HEK293T (cell line): ENCODE measurements around the gene PCNA.

Experiments
- BHLHE40 ChIP-seq: fragments of 450-650 bp; IDR thresholded peaks from 2 replicates; pipeline ENCODE4 v1.6.1; 2016; ENCODE audit warnings: mild to moderate bottlenecking, moderate library complexity, borderline replicate concordance
- CTBP1 ChIP-seq: fragments of 450-650 bp; IDR thresholded peaks from 2 replicates; pipeline ENCODE4 v1.6.1; 2016; ENCODE audit warnings: borderline replicate concordance
- FOXM1 ChIP-seq: fragments of 450-650 bp; IDR thresholded peaks from 2 replicates; pipeline ENCODE4 v1.6.1; 2017; ENCODE audit warnings: mild to moderate bottlenecking, borderline replicate concordance
- NFRKB ChIP-seq: fragments of 450-650 bp; IDR thresholded peaks from 2 replicates; pipeline ENCODE4 v1.6.1; 2016; ENCODE audit warnings: mild to moderate bottlenecking, moderate library complexity
- SP1 ChIP-seq: fragments of 450-650 bp; IDR thresholded peaks from 2 replicates; pipeline ENCODE4 v1.6.1; 2017
- TARDBP ChIP-seq: fragments of 450-650 bp; IDR thresholded peaks from 2 replicates; pipeline ENCODE4 v1.6.1; 2016
- ZNF384 ChIP-seq: fragments of 450-650 bp; IDR thresholded peaks from 2 replicates; pipeline ENCODE4 v1.6.1; 2016

DNA sequence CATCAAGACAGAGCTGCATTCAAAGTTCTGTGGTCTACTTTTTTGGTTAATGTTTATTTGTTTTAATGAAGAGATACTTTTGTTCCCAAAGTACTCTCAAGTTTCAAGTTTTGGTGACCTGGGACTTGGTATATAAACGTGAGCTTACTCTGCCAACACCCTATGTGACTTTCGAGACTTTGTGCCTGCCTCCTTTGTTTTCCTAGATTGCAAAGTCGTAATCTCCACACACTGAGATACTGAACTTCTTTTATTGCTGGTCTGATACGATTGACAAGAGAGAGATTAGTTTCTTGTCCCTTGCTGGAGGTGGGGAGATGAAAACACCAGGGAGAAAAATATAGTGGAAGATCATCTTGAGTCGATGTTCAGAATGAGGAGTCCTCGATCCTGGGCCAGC is 27.9 kb downstream of the PCNA start:
- TF ChIP-seq NFRKB (no peak), ZNF384 (no peak), BHLHE40 (no peak), FOXM1 (no peak), SP1 (no peak), CTBP1 (no peak), TARDBP (no peak)
